ENCODE results near the gene HOXA3.

The HOXA3 gene

DNA sequence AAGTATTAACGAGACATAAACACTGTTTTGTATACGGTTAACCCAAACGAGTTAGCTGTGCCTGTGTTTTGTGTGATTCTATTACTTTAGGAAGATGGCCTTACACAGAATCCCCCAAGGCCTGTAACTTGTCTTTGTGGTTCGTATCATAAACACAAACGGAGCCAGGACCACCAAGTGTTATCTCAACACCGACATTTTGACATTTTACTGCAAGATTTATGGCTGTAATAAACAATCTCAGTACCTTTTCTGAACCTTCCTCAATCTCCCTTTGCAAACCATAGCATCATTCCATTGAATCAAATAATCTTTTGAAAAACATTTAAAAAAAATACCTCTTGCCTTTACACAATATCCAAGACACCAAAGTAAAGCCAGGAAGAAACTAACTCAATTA lies 19.4 kb downstream of the HOXA3 start:
- Histone ChIP-seq H3K27me3 (peaks cover 63% of the 10 kb centered on the region), H3K9me3 (no peaks in the 10 kb centered on the region), H3K36me3 (no peaks in the 10 kb centered on the region), H3K27ac (no peak overlapping the region), H3K4me3 (ENCODE audit: low read depth in 1 of 2, low read length in 1 of 2) (no peak overlapping the region), H3K4me1 (ENCODE audit: control insufficient read depth in 1 of 2, insufficient read depth in 1 of 2, low read depth in 1 of 2, low read length in 1 of 2) (peaks cover 25 to 31% of the 10 kb centered on the region in 2 experiments)
- TF ChIP-seq, protein P1, sequence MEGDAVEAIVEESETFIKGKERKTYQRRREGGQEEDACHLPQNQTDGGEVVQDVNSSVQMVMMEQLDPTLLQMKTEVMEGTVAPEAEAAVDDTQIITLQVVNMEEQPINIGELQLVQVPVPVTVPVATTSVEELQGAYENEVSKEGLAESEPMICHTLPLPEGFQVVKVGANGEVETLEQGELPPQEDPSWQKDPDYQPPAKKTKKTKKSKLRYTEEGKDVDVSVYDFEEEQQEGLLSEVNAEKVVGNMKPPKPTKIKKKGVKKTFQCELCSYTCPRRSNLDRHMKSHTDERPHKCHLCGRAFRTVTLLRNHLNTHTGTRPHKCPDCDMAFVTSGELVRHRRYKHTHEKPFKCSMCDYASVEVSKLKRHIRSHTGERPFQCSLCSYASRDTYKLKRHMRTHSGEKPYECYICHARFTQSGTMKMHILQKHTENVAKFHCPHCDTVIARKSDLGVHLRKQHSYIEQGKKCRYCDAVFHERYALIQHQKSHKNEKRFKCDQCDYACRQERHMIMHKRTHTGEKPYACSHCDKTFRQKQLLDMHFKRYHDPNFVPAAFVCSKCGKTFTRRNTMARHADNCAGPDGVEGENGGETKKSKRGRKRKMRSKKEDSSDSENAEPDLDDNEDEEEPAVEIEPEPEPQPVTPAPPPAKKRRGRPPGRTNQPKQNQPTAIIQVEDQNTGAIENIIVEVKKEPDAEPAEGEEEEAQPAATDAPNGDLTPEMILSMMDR (IDR thresholded peaks at IDR 0.05), result no peak

DNA sequence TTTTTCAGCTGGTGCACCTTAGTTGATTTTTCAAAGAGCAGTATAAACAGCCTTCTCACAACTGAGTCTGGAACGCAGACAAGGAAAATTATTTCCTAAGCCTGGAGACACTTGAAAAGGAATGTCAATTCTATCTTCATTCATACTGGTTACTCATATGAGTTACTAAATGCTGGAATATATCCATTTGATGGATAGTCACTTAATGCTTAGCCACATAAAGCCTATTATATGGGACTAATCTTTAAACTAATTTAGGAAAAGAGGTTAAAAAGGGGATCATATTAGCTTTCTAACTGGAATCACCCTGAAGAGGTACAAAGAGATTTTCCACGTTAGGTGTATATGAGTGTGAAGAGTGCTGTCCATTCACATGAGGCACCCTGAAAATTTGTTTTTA lies 20.2 kb downstream of the HOXA3 start:
- Histone ChIP-seq H3K27me3 (peaks cover 63% of the 10 kb centered on the region), H3K27ac (no peak overlapping the region), H3K4me1 (ENCODE audit: control insufficient read depth in 1 of 2, insufficient read depth in 1 of 2, low read depth in 1 of 2, low read length in 1 of 2) (peaks cover 25 to 31% of the 10 kb centered on the region in 2 experiments), H3K9me3 (no peaks in the 10 kb centered on the region), H3K4me3 (ENCODE audit: low read depth in 1 of 2, low read length in 1 of 2) (no peak overlapping the region), H3K36me3 (no peaks in the 10 kb centered on the region)
- TF ChIP-seq, protein P1 (IDR thresholded peaks at IDR 0.05), result no peak

DNA sequence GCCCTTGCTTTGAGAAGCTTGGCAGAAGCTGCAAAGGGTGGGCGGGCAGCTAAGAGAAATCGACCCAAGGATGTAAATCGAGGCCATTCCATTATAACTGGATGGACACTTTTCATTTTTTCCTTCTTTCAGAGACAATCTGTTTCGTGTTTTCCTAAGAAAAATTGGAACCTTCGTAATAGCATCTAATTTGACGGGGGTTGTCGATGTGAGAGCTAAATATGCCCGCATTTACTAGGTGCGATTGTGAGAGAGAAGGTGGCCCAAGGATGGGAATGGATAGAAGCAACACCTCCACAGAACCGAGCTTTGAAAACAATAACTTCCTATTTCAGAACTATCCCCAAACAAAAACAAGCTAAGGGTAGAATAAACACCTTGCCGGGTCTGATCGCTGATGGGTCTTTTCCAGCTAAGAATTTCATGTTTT lies 21.0 kb downstream of the HOXA3 start:
- H3K4me3 ChIP-seq (ENCODE audit: low read depth in 1 of 2, low read length in 1 of 2), result peak overlapping the region; percentile 66 to 81
- H3K27ac ChIP-seq, result peak overlapping the region; percentile 77
- peaks cover 25 to 31% of the 10 kb centered on the region in 2 experiments for H3K4me1 ChIP-seq (ENCODE audit: control insufficient read depth in 1 of 2, insufficient read depth in 1 of 2, low read depth in 1 of 2, low read length in 1 of 2)
- H3K27me3 ChIP-seq, result peaks cover 63% of the 10 kb centered on the region
- no peaks in the 10 kb centered on the region for H3K9me3 ChIP-seq
- TF ChIP-seq, protein P1 (IDR thresholded peaks at IDR 0.05), result no peak
- H3K36me3 ChIP-seq, result no peaks in the 10 kb centered on the region

DNA sequence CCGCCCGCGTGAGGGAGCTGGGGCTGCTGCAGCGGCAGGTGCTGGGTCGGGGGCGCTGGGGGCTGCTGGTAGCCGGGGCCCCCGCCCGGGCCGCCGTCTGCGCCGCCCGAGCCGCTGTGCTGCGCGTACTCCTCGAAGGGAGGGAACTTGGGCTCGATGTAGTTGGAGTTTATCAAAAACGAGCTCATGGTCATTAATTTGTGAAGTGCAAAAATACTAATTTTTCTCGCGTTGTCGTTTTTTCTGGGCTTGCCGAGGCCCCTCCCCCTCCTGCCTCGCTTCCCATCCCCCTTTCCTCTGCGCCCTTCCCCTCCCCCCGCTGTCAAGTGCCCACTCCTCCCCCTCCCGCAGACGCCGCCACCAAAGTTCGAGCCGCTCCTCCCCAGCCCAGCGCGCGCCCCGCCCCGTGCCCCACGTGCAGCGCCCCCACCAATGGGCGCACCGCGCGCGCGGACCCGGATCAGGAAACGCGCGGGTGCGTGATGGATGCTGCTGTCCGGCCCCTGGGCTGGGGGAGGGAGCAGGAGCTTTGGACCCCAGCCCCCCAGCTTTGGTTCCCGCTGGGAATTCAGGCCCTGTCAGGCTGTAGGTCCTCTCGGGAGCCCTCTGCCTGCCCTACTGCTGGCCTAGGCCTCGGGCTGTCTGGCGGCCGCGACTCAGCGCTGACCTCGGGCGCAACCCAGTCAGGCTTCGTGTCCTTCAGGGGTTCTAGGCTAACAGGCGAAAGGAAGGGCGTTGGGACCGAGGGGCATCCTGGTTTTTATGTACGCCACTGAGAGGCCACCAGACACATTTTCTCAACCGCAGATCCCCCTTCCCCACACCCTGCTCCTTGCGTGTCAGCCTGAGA lies 21.6 kb downstream of the HOXA3 start, which contains the start of gene HOXA4:
Gene HOXA4, minus strand, starts transcription at position 218 of the 850 bp plus-strand sequence. Its CDS starts 24 bp downstream, at position 194.
- H3K4me1 ChIP-seq (ENCODE audit: control insufficient read depth in 1 of 2, insufficient read depth in 1 of 2, low read depth in 1 of 2, low read length in 1 of 2), result peaks cover 25 to 28% of the 10 kb centered on the region in 2 experiments
- H3K9me3 ChIP-seq, result no peaks in the 10 kb centered on the region
- H3K27ac ChIP-seq, result peak within 1 kb of the TSS; percentile 77
- H3K27me3 ChIP-seq, result peaks cover 63% of the 10 kb centered on the region
- no peaks in the 10 kb centered on the region for H3K36me3 ChIP-seq
- H3K4me3 ChIP-seq (ENCODE audit: low read depth in 1 of 2, low read length in 1 of 2), result peak within 1 kb of the TSS; percentile 66 to 81
- TF ChIP-seq, protein P1 (IDR thresholded peaks at IDR 0.05), result peak; percentile 10

DNA sequence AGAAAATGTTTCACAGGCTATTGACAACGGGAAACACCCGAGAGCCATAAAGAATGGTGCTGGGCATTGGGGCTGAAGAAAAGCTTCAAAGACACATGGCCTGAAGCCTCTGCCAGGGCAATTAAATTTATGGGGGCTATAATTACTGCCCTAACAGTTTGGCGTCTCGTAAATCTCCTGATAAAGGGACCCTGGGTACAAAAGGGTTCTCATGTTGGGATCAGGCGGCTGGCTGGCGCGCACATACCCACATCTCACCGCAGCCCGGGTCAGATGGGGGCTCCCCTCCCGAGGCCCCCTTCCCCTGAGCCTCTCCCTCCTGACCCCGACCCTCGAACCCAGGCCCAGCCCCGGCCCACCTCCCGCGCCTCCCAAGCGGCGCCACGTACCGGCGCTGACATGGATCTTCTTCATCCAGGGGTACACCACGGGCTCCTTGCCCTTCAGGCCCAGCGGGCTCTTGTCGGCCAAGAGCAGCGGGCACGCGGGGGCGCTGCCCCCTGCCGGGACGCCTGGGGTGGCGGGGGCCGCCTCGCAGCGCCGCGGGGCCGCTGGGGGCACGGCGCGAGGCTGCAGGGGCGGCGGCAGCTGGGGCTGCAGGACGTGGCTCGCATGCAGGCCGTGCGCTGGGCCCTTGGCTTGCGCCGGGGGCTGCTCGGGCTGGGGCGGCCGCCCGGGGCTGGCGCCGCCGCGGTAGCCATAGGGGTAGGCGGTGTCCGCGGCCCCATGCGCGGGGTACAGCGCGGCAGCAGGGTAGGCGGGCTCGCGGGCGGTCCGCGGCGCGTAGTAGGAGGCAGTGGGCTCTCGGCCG lies 22.4 kb downstream of the HOXA3 start:
- H3K27me3 ChIP-seq, result peaks cover 62% of the 10 kb centered on the region
- TF ChIP-seq, protein P1 (IDR thresholded peaks at IDR 0.05), result no peak
- H3K4me1 ChIP-seq (ENCODE audit: control insufficient read depth in 1 of 2, insufficient read depth in 1 of 2, low read depth in 1 of 2, low read length in 1 of 2), result peaks cover 17 to 20% of the 10 kb centered on the region in 2 experiments
- H3K4me3 ChIP-seq (ENCODE audit: low read depth in 1 of 2, low read length in 1 of 2), result peak overlapping the region; percentile 66 to 81
- no peaks in the 10 kb centered on the region for H3K36me3 ChIP-seq
- peak overlapping the region; percentile 77 for H3K27ac ChIP-seq
- H3K9me3 ChIP-seq, result no peaks in the 10 kb centered on the region
